C4-2B (cell line): ENCODE results near the gene GDNF.

Experiments
- H3K27ac ChIP-seq: fragments of 450-650 bp; 2 replicates; pipeline ENCODE4 v1.5.1; 2017
- CTCF ChIP-seq: fragments of 450-650 bp; conservative IDR thresholded peaks from 2 replicates; pipeline ENCODE4 v1.5.1; 2017; ENCODE audit warnings: mild to moderate bottlenecking
- ZFX ChIP-seq: fragments of 450-650 bp; IDR thresholded peaks from 2 replicates; pipeline ENCODE4 v1.6.1; 2017

The GDNF gene

GRCh38 chr5:37858250-37858649 lies 18.4 kb upstream of the GDNF start:
- TF ChIP-seq ZFX, result no peak
- no peak for TF ChIP-seq CTCF
- H3K27ac ChIP-seq, result no peak overlapping the region

GRCh38 chr5:37857696-37858095 lies 17.9 kb upstream of the GDNF start:
- no peak overlapping the region for H3K27ac ChIP-seq
- TF ChIP-seq CTCF (no peak), ZFX (no peak)

GRCh38 chr5:37855438-37855837 lies 15.6 kb upstream of the GDNF start:
- TF ChIP-seq CTCF (no peak), ZFX (no peak)

GRCh38 chr5:37851305-37851704 lies 11.5 kb upstream of the GDNF start:
- TF ChIP-seq CTCF, result no peak
- no peak for TF ChIP-seq ZFX
- no peak overlapping the region for H3K27ac ChIP-seq

More at GRCh38 chr5:37855438-37855837, 15.6 kb upstream of the GDNF start:
- H3K27ac ChIP-seq, result no peak overlapping the region

- TF ChIP-seq ZFX (no peak), CTCF (no peak)
- H3K27ac ChIP-seq, result no peak overlapping the region
These were observed 10.5 kb upstream of the GDNF start for GRCh38 chr5:37850226-37850865.

- no peak for TF ChIP-seq CTCF
- no peak for TF ChIP-seq ZFX
- H3K27ac ChIP-seq, result no peak overlapping the region
These were observed 9.8 kb upstream of the GDNF start for GRCh38 chr5:37849641-37850040.

- H3K27ac ChIP-seq, result peak overlapping the region; percentile 36; the same call in 1 of the 2 replicates
- TF ChIP-seq CTCF, result no peak
- no peak for TF ChIP-seq ZFX
These were observed 8.2 kb upstream of the GDNF start for GRCh38 chr5:37847978-37848425.
